GM21360 (cell line): ENCODE data around the gene MXD4.

Source experiments
- ATAC-seq: cut with Tn5 transposase; IDR thresholded peaks from one replicate; pipeline ENCODE4 v1.9.1; 2021; ENCODE audit warnings: mild to moderate bottlenecking, moderate library complexity; ENCODE audit not compliant: unreplicated experiment

MXD4 gene

DNA sequence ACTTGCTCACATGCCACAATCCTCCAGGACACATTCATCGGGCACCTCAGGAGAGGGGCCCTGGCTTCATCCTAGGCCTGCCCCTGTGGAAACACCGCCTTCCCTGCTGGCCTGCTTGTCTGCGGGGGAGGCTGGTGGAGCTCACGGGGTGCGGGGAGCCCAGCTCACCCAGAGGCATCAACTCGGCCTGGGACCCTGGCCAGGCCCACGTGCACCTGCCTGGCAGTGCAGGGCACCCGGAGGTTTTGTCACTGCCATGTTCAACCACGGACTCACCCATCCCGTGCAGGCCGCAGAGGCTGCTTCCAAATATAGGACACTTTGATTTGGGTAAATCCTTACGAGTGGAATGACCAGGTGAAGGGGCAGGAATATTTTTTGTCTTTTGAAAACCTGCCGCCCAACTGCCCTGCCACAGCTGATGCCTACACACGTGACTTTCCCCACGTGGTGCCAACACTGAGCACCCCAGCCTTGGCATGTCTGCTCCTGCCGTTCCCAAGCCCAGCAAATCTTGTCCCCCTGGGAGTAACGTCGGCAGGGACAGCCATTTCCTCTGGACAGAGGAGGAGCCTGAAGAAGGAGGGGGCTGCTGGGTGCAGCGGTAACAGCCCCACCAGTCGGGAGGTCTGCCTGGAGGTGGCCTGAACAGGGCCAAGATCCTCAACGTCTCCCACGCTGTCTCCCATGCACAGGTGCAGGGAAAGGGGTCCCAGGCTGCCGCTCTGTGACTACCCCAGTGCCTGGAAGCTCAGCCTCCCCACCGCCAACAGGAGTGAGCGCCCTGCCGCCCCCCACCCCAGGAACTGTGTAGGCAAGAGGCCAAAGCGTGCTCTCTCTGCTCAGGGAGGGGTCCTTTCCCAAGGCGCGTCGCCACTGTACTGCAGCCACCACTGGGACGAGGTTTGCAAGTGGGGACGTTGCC is 8.5 kb downstream of the MXD4 start:
- no peak for ATAC-seq

DNA sequence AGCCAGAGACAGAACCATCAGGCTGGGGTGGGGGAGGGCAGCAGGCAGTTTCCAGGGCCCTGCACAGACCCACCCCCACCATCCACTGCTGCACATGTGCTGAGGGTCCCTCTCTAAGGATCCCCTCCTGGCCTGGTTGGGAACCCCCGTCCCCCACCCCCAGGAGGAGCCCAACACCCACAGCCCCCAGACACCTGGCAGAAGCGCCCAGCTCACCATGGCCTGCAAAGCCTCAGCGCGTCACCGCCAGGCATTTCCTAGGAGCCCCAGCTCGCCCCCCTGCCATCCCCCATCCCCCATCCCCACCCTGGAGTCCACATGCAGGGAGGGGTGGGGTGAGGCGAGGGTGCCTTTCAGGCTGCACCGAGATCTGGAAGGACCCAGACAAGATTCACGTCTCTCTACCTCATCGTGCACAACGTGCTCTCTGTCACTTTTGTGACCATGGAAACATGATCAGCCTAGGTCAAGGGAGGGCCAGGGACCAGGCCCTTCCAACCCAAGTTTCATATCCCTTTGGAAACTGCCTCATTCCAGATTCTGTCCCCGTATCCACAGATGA is 9.3 kb downstream of the MXD4 start:
- no peak for ATAC-seq

DNA sequence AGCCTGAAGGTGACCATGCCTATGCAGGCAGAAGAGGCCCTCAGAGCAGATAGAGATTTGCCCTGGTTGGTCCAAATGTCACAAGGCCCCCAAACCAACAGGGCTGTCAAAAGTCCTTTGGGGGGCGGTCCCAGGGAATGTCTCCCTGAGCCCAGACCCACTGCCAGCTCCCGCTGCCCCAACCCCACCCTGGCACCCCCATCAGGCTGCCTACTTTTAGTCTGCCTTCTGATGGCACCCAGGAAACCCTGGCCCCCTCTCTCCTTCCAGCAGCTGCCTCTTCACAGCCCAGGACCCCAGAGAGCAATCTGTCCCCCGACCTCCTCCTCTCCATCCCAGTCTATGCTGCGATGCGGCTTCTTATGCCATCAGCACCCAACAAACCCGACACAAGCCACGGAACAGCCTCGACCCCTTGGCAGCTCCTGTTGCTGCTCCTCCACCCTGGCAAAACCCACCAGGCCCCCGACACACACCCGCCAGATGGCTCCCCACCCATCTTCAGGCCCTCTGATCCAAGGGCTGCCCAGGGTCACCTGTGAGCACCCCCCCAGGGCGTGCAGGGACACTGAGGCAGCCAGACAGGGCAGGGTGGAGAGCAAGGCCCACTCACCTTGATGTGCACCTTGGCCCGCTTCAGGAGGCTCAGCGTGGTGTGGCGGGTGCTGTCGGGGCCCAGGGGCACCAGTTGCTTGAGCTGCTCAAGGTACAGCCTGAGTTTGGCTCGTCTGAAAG is 9.9 kb downstream of the MXD4 start:
- ATAC-seq: no peak

DNA sequence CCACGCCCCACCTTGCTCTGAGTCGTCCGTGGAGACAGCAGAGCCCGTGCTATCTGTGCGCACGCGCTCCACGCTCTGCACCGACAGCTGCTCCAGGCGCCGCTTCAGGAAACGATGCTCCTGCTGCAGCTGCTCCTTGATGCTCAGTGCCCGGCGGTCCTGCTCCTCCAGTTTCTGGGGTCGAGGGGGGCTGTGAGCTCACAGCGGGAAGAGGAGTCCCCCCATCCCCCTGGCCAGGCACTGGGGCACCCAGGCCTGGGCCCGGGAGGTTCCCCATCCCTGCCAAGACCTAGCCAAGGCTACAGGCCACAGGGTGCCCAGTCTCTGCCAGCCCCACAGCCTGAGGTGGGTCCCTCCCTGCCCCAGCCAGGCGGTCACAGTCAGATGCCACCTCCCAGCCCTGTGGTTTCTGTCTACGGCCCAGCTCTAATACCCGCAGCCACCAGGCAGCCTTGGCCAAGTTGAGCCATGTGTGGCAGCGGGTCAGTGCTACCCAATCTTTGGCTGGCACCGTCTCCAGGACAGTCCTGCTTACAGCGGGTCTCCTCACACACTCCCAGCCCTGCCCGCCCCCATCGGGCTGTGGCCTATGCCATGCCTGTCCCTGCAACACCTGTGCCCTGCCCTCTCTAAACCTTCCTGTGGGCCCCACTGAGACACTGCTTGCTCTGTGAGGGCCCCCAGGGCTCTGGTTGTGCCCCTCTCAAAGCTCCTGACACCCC is 10.7 kb downstream of the MXD4 start:
- no peak for ATAC-seq

DNA sequence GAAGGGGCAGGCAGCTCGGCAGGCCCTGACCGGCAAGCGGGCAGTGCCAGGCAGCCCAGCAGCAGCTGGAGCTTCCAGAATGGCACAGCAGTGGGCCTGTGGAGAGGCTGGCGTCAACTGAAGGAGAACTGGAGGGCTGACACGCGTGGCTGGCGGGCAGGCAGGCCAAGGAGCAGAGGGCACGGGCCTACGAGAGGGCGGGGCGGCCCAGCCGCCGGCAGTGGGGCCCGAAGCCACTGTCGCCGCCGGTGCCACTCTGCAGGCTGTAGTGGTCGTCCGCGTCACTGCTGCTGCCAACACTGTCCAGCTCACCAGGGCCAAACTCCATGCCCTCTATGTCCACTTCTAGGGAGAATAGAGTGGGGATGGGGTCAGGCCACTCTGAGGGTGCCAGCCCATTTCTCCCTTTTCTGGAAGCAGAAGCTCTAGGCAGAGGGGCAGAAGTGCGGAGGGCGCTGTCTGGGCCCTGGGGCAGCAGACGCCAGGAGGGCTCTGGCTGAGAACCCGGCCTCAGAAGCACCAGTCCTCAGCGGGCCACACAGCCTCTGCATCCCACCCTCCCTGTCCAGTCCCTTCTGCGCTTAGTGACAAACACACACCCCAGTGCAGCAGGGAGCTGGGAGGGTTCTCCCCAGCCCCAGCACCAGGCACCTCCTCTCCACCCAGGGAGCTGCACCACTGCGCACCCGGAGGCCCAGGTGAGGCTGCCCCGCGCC is 11.4 kb downstream of the MXD4 start:
- ATAC-seq: no peak

DNA sequence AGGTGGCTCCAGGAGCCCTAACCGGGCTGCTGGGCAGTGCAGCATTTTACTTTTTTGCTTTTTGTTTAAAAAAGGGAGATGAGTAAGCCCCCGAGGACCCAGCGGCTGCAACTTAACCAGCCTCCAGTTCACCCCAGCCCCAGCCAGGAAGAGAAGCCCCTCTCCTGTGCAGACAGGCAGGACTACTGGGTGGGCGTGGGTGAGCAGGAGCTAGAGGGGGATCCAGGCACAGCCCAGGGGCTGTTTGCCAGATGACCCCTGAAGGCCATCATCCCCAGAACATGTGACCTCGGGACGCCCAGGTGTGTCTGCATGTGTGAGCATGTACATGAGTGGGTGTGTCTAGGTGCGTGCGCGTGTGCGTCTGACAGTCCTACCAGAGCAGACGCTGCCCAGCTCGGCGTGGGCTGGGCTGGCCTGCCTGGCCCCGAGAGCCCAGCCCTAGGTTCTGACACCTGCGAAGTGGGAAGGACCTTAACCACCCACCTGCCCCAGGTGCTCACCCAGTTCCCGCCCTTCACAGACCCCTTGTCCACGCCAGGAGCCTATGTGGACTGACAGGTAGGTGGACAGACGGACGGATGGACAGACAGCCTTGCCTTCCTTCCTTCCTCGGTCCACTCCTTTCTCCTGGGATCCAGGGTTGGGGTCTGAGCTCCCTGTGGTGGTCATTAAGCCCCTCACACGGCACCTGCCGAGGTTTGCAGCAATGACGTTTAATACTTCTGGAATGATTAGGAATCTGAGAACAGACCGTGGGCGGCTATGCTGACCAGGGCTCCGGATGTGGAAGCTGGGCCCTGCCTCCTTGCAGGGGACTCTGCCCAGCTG is 12.2 kb downstream of the MXD4 start:
- ATAC-seq: no peak

DNA sequence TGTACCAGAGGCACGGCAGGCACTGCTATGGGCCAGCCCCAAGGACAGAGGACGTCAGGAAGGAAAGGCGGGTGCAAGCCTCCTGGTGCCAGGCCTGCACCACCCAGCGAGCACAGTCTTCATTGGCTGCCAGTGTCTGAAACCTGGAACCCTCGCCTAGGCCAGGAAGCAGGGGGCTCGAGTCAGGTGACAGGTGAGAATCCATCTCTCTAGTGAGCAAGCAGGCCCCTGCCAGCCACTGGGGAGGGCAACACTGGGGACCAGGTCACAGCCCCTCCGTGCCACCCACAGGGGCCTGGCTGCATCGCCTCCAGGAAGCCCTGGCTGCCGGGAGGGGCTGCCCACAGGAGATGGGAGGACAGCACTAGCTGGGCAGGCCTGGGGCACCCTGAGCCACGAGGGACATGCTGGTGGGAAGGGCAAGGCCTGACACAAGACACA is 13.1 kb downstream of the MXD4 start:
- no peak for ATAC-seq

DNA sequence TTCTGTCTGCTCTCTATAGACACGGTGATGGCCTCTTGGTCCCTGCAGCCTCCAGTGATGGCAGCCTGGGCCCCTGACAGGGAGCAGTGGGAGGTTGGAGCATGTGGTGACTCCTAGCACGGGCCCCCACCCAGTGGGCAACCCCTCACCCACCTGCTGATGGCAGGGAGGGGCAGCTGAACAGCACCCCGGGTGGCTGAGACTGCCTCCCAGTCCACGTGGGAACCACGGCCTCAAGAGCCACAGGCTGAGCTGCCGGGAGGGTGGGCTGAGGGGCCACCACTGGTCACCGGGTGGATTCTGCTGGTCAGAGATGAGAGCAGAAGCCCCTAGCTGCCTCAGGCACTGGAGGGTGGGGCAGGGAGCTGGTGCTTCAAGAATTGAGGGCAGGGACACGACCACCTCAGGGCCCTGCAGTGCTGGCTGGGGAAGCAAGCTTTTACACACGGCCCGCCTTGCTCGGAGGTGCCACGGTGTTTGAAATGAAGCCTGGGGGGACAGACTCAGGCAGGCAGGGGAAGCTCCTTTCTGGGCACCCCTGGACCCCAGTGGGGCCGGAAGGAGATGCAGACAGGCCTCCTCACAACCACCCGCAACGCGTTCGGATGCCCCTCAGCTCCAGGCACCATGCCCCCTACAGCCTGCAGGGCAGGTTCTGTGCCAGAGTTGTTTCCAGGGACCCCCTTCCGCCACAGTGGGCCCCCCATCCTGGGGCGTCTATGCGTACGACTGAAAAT is 13.7 kb downstream of the MXD4 start:
- ATAC-seq: no peak

DNA sequence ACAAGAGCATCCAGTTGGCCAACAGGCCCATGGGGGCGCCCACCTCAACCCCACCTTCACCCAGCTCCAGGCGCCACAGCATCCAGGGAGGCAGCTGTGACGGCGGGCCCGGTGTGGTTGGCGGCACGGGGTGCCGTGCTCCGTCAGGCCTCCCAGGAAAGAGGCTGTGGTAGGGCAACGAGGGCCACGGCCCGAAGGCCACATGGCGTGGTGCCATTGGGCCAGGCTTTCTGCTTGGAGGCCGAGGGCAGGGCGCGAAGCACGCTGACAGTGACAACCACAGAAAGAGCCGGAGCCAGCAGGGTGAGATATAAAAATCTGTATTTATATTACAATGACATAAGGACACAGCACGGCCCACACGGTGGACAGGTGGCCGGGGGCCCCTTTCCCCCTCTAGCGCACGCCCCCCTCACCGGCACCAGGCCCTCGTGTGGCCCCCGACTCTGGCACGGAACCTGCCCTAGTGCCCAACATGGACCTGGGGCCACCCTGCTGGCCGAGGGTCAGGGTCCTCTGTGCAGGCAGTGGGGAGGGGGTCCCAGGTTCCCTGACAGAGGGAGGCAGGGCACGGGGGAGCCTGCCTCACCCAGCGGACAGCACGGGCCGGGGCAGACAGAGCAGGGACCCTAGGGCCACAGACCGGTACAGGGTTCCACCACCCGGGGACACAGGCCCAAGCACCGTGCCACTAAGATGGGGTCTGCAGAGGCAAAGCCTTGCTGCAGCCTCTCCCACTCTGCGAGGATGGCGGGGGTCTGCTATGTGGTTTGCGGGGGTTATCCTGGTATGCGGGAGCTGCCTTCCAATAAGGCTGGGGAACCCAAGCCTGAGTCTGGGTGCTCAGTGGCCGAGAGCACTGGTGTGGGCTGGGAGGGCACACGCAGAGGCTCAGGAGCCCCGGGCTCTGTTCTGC is 14.5 kb downstream of the MXD4 start:
- ATAC-seq: no peak

DNA sequence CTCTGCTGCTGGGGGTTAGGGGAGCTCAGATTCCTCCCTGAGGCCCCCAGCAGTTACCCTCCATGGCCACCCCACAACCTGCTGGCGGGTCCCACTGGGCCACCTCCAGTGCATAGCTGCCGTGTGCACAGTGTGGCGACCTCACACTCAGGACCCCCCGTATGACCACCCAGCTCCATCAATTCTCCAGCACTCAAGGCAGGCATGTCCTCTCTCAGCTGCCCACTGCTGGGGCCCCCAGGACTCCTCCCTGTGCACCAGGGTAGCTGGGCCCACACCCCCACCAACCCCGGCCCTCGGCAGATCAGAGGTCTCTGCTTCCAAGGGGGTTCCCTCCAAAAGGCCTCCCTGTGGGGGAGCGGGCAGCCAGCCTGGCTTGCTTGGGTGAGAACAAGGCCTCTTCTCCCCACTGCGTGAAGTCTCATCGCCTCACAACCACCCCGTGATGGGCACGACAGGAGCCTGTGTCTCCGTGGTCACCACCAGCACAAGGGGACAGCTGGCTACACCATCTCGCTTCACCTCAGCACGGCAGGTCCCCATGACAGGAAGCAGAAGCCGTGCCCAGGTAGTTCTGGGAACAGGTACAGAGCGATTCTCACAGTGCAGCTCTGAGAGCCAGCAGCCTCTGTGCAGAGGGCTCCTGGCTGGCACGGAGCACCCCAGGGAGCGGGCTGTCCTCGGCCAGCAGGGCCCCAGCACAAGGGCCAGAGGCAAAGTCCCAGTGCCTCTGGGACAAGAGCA is 15.4 kb downstream of the MXD4 start:
- ATAC-seq: no peak

DNA sequence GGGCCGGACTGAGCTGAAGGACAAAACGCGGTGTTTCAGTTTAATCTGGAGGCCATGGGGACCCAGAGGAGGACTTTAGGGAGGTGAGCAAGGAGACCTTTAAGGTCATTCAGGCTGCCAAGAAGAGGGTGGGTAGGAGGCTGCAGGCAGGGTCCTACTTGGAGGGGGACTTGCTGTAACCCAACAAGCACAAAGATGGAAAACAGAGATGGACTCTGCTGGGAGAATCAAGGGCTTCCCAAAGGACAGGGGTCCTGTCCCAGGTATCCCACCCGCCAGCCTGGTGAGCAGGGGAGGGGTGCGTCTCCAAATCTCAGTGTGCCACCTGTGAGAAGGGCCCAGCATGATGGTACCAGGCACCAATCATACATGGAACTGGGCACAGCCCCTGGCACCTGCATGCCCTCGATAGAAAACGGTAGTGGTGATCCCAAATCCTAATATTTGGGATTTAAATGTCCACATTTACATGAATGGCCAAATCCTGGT is 16.1 kb downstream of the MXD4 start:
- no peak for ATAC-seq

DNA sequence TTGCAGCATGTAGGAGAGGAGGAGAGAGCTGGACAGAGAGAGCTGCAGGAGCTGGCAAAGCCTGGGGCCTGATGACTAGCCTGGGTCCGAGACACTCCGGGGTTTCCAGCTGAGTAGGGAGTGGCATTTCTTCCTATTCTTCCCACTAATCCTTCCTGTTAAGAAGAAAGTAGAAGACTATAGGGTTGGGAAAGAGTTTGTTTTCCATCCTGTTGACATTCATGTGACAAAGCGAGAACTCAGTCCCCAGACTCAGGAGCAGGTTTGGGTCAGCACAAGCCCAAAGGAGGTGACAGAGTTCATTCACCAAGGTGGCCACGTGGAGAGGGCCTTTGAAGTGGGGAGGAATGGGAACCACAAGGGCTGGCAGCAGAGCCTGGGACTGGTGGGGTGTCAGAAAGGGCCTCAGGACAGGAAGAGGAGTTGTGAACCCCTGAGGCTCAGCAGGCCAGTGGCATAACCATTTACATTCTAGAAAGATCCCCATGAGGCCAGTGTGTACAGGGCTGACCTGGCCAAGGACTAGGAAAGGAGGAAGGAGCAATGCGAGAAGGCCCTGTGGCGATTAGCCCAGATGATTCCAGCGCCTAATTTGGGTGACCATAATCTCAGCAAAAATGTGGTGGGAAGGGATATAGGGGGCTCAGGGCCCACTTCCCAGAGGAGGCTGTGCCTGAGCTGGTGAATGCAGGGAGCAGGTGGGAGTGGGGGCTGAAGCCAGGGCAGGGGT is 16.7 kb downstream of the MXD4 start:
- no peak for ATAC-seq

DNA sequence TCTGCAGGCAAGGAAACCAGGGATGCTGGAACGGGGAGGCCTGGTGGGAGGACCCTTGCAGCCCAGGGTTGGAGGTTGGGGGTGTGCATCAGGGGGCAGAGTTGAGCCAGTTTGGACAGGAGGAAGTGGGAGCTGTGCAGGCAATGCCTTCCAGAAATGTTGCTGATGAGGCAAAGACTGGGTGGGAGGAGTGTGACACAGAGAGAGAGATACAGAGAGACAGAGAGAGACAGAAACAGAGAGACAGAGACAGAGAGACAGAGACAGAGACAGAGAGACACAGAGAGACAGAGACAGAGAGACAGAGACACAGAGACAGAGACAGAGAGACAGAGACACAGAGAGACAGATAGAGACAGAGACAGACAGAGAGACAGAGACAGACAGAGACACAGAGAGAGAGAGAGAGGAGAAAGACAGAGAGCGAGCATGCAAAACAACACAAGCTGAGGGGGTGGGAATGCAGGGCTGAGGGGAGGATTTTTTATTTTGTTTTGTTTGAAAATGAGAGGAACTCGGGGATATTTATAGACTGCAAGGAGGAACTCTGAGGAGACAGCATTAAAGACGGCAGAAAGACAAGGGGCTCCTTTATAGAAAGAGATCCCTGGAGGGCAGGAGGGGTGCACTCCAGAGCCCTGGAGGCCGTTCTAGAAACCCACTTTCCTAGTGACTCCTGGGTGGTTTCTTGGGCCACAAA is 18.1 kb downstream of the MXD4 start:
- ATAC-seq: no peak

DNA sequence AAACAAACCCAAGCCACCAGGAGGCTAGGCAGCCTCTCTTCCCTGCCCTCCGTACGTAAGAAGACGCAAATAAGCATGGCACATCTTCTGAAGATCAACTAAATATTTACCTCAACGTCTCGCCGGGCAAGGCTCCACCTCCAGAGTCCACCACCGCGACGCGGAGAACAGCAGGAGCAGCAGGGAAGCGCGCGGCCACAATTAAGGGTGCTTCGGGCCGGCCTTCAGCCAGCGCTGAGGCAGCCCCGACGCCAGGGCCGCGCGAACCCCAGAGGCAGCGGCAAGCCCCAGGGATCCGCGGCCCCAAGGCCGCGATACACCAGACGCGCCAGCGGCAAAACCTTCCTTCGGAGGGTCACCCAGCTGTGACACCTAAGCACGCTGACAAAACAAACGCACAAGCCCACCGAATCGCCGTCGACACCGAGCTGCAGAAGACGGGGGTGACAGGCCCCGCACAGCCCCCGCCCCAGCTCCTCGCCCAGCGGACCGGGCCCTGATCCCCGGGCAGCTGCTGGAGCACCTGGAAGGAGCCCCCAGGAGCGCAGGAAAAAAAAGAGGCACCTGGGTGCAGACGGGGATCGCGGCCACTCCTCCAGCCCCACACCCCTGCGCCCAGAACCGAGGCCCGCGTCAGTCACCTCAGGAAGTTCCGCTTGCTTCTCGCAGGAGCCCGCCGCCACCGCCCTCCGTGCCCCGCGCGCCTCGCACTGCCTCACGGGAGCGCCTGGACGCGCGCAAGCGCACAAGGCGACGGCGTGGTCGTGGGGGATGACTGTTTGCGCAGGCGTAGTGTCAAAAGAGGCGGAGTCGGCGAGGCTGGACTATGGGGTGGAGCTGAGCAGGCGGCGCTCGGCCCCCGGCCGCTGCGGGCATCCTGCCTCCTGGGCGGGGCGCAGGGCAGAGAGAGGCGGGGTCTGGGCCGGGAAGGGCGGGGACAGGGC is 20.2 kb downstream of the MXD4 start, which contains the start of the genes HAUS3 and POLN:
TSS of gene HAUS3 (minus strand) at position 712 of the 944 bp plus-strand sequence. CDS start 1,175 bp downstream, outside the sequence.
TSS of gene POLN (minus strand) at position 712 of the 944 bp plus-strand sequence. CDS start 12,890 bp downstream, outside the sequence.
- ATAC-seq: peak; percentile 92
